Fibroblast of skin of abdomen (primary cell): Measurements from ENCODE around the gene UBXN6.

ENCODE experiments used
- DNase-seq: peaks from one replicate; pipeline ENCODE4 v3.0.0-alpha.2; 2013

The UBXN6 gene

GRCh38 chr19:4493929-4494690, 36.5 kb upstream of the UBXN6 start:
- no peak for DNase-seq

DNA sequence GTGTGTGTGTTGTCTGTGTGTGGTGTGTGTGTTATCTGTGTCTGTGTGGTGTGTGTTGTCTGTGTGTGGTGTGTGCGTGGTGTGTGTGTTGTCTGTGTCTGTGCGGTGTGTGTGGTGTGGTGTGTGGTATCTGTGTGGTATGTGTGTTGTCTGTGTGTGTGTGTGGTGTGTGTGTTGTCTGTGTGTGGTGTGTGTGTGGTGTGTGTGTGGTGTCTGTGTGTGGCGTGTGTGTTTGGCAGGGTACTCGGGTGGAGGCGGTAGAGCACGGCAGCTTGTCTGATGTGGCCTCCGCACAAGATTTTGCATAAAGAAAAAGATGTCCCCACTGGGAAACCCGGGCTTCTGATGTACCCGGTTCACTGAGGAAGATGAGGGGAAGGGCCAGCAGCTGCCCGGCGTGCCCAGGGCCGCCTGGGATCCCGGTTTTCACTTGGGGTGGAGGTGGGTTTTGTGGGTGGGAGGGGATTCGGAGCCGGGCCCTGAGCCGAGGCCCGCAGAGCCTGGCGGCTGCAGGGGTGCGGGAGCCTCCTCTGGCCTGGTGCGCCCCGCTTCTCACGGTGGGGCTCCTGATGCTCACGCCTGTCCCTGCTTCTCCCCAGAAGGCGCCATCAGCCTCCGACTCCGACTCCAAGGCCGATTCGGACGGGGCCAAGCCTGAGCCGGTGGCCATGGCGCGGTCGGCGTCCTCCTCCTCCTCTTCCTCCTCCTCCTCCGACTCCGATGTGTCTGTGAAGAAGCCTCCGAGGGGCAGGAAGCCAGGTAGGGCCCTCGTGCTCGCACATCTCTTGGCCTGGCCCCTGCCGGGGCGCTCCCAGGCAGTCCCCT, 35.7 kb upstream of the UBXN6 start:
- DNase-seq, result no peak

GRCh38 chr19:4492337-4493103, 34.9 kb upstream of the UBXN6 start:
- DNase-seq, result no peak

GRCh38 chr19:4491446-4491845, 33.9 kb upstream of the UBXN6 start:
- no peak for DNase-seq

- DNase-seq, result no peak
Measured at GRCh38 chr19:4488496-4488895, 30.9 kb upstream of the UBXN6 start.

DNA sequence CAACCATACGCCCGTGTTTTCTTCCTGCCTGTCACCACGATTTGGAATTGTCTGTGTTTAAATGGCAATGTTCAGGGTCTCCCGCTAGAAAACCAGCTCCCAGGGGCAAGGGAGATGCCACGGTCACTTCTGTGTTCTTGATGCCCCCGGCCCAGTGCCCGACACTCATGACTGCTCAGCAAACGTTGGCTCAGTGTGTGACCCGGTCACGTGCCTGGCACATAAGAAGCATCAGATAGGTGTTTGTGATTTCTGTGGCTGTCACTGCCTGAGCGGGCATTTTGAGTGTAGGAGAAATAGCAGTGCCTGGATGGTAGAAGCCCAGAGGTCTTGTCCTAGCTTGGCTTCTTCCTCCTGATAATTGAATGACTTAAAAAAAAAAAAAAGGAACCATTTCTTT, 30.0 kb upstream of the UBXN6 start:
- DNase-seq, result no peak

DNA sequence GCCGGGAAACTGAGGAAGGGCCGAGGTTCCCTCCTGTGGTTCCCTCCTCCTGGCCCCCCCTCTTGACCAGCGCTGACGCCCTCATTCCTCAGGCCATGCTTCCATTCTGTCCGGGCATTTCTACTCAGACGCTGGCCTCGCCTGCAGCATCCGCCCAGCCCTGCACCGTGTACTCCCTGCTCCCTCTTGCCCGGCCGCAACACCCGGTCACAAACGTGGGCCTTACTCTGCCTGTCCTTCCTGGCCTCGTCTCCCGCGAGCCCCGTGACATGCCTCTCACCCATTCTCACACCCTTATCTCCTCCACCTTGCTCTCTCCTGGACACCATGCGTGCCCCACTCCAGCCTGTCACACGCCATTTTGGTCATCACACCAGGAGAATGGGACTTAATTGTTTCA, 25.8 kb upstream of the UBXN6 start:
- DNase-seq, result no peak

GRCh38 chr19:4482721-4483364, 25.2 kb upstream of the UBXN6 start:
- no peak for DNase-seq

- DNase-seq, result no peak
Measured at GRCh38 chr19:4477034-4477801, 19.6 kb upstream of the UBXN6 start.

DNA sequence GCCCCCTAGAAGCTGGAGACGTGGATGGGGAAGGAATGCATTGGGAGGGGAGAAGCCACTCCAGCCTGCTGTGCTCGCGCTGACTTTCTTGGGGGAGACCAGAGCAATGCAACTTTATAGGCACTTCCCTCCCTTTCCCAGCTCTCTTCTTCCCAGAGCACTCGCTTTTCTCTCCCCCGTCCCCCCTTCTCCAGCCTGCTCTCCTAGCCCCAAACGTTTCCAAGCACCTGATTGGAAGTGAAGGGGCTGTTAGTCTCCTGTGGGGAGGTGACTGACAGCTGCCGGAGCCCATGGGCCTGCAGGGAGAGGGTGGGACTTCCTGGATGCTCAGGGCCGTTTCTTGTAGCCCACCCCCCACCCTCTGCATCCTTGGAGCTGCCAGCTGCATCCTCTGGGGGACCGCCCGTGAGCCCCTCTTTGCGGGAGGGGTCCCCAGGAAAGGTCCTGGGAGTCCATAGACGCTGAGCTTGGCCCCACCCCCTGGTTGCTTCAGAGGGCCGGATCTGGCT, 17.0 kb upstream of the UBXN6 start:
- peak; percentile 77 for DNase-seq

GRCh38 chr19:4473763-4474513, 16.3 kb upstream of the UBXN6 start:
- no peak for DNase-seq

GRCh38 chr19:4473011-4473762, 15.6 kb upstream of the UBXN6 start:
- no peak for DNase-seq

GRCh38 chr19:4472174-4472974, 14.8 kb upstream of the UBXN6 start, which contains the start of gene HDGFL2:
Gene HDGFL2 (plus strand): TSS chr19:4472297. CDS start chr19:4472351, 54 bp downstream.
- DNase-seq, result no peak

DNA sequence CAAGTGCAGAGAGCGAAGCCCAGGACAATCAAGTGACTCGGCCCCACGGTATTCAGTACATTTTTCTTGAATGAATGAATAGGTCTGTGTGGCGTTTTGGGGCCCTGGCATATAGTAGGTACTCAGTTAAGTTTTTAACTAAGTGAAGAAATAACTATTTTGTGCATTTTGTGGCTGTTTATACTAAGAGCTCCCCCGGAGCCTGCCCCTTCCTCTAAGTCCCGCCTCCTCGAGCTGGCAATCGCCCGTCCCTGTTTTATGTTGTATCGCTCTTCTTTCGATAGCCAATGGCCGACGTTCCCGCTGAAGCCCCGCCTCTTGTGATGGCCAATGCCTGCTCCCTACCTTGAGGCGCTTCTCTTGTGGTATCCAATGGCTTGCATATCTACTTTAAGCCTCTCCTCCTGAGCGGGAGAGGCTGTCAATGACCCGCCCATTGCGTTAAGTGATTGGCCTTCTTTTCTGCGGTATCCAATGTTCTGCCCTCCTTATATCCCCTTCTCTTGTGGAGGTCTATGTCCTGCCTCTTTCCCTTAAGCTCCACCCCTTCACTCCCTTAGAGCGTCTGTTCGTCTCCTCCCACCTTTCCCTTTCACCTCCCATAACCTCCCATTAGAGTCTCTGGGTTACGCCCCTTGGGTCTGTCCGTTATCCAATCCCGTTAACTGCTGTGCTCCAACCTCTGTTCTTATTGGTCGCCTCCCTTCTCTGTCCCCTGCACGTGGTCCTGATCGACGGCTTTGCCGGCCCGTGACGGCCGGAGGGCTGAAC, 14.0 kb upstream of the UBXN6 start:
- peak; percentile 100 for DNase-seq

DNA sequence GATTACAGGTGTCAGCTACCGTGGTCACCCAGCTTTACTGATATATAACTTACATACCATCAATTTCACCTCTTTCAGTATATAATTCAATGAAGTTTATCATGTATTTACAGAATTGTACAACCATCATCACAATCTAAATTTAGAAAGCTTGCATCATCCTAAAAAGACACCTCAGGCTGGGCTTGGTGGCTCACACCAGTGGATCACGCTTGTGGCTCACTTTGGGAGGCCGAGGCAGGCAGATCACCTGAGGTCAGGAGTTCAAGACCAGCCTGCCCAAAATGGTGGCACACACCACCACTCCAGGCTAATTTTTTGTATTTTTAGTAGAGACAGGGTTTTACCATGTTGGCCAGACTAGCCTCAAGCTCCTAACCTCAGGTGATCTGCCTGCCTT, 10.2 kb upstream of the UBXN6 start:
- DNase-seq, result no peak

DNA sequence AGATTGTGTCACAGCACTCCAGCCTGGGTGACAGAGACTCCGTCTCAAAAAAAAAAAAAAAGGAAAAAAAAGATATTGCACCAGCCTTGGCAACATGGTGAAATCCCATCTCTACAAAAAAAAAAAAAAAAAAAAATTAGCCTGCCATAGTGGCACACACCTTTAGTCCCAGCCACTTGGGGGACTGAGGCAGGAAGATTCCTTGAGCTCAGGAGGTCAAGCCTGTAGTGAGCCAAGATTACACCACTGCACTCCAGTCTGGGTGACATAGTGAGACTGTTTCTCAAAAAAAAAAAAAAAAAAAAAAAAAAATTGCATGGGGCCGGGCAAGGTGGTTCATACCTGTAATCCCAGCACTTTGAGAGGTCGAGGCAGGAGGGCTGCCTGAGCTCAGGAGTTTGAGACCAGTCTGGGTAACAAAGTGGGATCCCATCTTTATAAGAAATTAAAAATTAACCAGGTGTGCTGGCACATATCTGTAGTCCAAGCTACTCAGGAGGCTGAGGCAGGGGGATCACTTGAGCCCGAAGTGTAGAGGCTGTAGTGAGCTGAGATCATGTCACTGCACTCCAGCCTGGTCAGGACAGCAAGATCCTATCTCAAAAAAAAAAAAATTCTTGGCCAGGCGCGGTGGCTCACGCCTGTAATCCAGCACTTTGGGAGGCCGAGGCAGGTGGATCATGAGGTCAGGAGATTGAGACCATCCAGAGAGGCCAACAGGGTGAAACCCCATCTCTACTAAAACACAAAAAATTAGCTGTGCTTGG, 7.4 kb upstream of the UBXN6 start:
- no peak for DNase-seq

GRCh38 chr19:4456843-4457653, 546 bp downstream of the UBXN6 start:
- peak; percentile 74 for DNase-seq
